Measurements from ENCODE around the gene CPHXL2.
A peak's percentile ranks its signal among the peaks of the same experiment; 100 is the strongest.

The CPHXL2 gene

GRCh38 chr16:75624921-75625334, 51.9 kb downstream of the CPHXL2 start:
- Histone ChIP-seq H3K9me3 (no peaks in the 10 kb centered on the region), H3K27me3 (no peaks in the 10 kb centered on the region), H3K4me3 (no peak overlapping the region), H4K20me1 (peaks cover 5% of the 10 kb centered on the region; the same call in 1 of the 2 replicates), H3K4me2 (no peak overlapping the region), H3K27ac (no peak overlapping the region), H3K4me1 (peaks cover 57% of the 10 kb centered on the region), H3K9ac (no peak overlapping the region), H3K36me3 (peaks cover 60% of the 10 kb centered on the region)
- no peak for TF ChIP-seq Cebpa-rat (IDR thresholded peaks at IDR 0.05)

DNA sequence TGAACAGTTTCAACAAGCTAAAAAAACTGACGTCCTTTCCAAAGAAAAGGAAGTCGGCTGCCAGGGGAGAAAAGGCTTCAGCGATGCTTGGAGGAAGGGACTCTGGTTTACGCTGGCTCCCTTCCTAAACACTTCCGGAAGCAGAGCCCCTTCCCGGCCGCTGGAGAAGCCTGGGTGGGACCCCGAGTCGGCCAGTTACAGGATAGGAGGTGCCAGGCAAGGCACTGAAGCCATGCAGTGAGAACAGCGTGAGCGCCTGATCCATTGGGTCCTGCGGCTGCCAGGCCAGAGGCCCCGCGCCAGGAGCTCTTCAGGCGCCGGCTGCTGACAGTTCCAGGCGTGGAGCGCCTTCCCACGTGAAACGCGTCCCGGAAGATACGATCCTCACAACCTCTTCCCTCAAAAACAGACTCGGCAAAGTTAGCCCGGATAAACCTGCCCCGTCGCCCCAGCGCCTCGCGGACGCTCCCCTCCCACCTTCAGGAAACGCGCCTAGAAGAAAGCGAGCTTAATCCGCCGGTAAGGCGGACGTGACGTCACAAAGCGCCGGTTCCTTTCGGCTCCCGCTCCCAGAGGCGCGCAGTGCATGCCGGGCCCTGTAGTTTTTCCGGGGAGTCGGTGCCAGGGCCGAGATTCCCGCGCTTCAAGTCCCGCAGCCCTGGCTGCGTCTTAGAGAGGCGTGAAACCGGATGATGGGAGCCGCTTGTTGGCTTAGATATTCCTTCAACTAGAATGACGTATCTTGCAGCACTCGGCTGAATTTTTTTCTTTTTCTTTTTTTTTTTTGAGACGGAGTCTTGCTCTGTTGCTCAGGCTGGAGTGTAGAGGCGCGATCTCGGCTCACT, 53.8 kb downstream of the CPHXL2 start, which contains the start of gene ADAT1:
TSS of gene ADAT1 (minus strand) at position 521 of the 845 bp plus-strand sequence. CDS start 2,482 bp downstream, outside the sequence.
- no peak for TF ChIP-seq Cebpa-rat (IDR thresholded peaks at IDR 0.05)

DNA sequence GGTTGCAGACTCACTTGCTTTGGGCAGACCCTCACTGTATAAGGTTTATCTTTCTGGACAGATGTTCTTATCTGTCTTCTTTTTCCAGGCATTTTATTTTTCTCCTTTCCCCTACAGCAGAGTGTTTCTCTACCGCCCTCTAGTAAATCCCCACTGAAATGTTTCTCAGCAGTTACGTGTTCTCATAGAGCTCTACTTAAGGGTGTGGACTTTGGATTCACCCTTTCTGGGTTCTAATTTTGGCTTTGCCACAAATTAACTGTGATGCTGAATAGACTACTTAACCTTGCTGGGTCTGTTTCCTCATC, 55.7 kb downstream of the CPHXL2 start:
- no peak for TF ChIP-seq Cebpa-rat (IDR thresholded peaks at IDR 0.05)

More for the DNA sequence above, 53.8 kb downstream of the CPHXL2 start, which contains the start of gene ADAT1:
- H3K4me3 ChIP-seq, result peak within 1 kb of the TSS; percentile 86
- peak within 1 kb of the TSS; percentile 91 for H3K27ac ChIP-seq
- peaks cover 60% of the 10 kb centered on the region for H3K36me3 ChIP-seq
- peaks cover 5% of the 10 kb centered on the region; the same call in 1 of the 2 replicates for H4K20me1 ChIP-seq
- peak within 1 kb of the TSS; percentile 91 for H3K4me2 ChIP-seq
- H3K9me3 ChIP-seq, result no peaks in the 10 kb centered on the region
- no peaks in the 10 kb centered on the region for H3K27me3 ChIP-seq
- H3K4me1 ChIP-seq, result peaks cover 43% of the 10 kb centered on the region
- H3K9ac ChIP-seq, result peak within 1 kb of the TSS; percentile 92

DNA sequence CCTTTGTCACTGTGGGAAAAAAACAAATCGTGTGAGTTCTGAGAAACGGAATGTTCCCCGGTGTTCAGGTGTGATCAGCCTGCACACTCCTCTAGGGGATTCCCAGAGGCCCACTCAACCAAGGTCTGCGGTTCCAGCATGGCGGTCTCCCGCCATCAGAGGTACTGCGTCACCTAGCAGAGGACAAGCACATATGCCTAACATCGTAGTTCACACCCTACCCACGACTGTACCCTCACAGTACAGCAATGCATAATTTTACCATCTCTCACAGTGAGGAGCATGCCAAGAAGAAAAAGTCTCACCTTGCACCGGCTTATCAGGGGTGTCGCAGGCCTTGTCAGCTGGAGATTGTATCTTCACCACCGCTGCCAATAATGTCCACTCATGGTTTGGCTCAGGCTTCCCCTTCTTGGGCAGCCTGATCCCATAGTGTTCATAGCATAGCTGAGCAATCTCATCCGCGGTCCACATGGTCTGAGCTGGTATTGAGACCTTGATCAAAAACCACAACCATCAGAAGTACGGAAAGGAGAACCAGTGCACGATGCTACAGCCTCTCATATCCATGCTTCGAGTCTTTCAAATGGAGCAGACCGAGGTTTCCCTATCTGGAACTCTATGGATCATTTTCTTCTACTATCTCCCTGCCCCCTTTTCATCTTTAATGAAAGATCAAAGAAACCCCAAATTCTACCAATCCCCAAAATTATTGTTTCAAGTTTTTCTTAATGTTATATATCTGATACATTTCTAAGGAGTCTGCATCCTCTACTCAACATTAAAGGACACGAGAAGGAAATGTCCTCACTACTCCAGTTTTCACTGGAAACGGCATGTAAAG, 56.3 kb downstream of the CPHXL2 start:
- no peaks in the 10 kb centered on the region for H4K20me1 ChIP-seq
- H3K4me2 ChIP-seq, result peak overlapping the region; percentile 91
- peaks cover 30% of the 10 kb centered on the region for H3K4me1 ChIP-seq
- H3K9me3 ChIP-seq, result no peaks in the 10 kb centered on the region
- TF ChIP-seq Cebpa-rat (IDR thresholded peaks at IDR 0.05), result no peak
- no peak overlapping the region for H3K9ac ChIP-seq
- no peaks in the 10 kb centered on the region for H3K27me3 ChIP-seq
- H3K27ac ChIP-seq, result no peak overlapping the region
- H3K36me3 ChIP-seq, result peaks cover 60% of the 10 kb centered on the region
- no peak overlapping the region for H3K4me3 ChIP-seq

More for the DNA sequence above, 55.7 kb downstream of the CPHXL2 start:
- no peaks in the 10 kb centered on the region for H3K9me3 ChIP-seq
- no peaks in the 10 kb centered on the region for H3K27me3 ChIP-seq
- H3K4me2 ChIP-seq, result peak overlapping the region; percentile 91
- peaks cover 30% of the 10 kb centered on the region for H3K4me1 ChIP-seq
- peaks cover 60% of the 10 kb centered on the region for H3K36me3 ChIP-seq
- H3K9ac ChIP-seq, result no peak overlapping the region
- no peaks in the 10 kb centered on the region for H4K20me1 ChIP-seq
- no peak overlapping the region for H3K4me3 ChIP-seq
- no peak overlapping the region for H3K27ac ChIP-seq

- Histone ChIP-seq H3K4me3 (no peak overlapping the region), H3K36me3 (peaks cover 69% of the 10 kb centered on the region), H3K9me3 (no peaks in the 10 kb centered on the region), H3K9ac (no peak overlapping the region), H3K4me1 (peaks cover 29% of the 10 kb centered on the region), H3K27me3 (no peaks in the 10 kb centered on the region), H3K4me2 (no peak overlapping the region), H3K27ac (no peak overlapping the region), H4K20me1 (no peaks in the 10 kb centered on the region)
- TF ChIP-seq Cebpa-rat (IDR thresholded peaks at IDR 0.05), result no peak
Measured at GRCh38 chr16:75618780-75619179, 58.0 kb downstream of the CPHXL2 start.

GRCh38 chr16:75617121-75617520, 59.7 kb downstream of the CPHXL2 start:
- Histone ChIP-seq H3K27me3 (no peaks in the 10 kb centered on the region), H3K9me3 (no peaks in the 10 kb centered on the region), H3K4me2 (no peak overlapping the region), H3K4me3 (no peak overlapping the region), H3K36me3 (peaks cover 86% of the 10 kb centered on the region), H3K9ac (no peak overlapping the region), H3K27ac (no peak overlapping the region), H3K4me1 (peaks cover 20% of the 10 kb centered on the region), H4K20me1 (no peaks in the 10 kb centered on the region)
- TF ChIP-seq Cebpa-rat (IDR thresholded peaks at IDR 0.05), result no peak

- Histone ChIP-seq H3K27me3 (no peaks in the 10 kb centered on the region), H3K4me1 (peaks cover 14% of the 10 kb centered on the region), H4K20me1 (no peaks in the 10 kb centered on the region), H3K36me3 (peaks cover 91% of the 10 kb centered on the region), H3K4me3 (no peak overlapping the region), H3K4me2 (no peak overlapping the region), H3K9me3 (no peaks in the 10 kb centered on the region), H3K9ac (no peak overlapping the region), H3K27ac (no peak overlapping the region)
- no peak for TF ChIP-seq Cebpa-rat (IDR thresholded peaks at IDR 0.05)
Measured at GRCh38 chr16:75616521-75617010, 60.2 kb downstream of the CPHXL2 start.

DNA sequence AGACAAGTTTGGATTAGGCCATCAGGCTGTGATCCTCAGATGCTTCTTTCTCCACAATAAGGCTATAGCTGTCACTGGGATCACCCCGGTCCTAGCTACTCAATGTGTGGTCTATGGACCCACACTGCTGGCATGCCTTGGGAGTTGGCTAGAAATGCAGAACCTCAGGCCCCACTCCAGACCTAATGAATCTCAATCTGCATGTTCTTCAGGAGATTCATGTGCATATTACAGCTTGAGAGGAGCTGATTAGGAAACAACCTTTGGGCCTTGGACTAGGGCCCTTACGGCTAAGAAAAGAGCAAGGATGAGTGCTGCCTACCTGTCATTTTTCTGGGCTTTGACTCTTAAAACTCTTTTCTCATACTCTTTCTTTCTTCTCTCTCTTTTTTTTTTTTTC, 61.2 kb downstream of the CPHXL2 start:
- peaks cover 5% of the 10 kb centered on the region; the same call in 1 of the 2 replicates for H3K4me1 ChIP-seq
- H3K4me2 ChIP-seq, result no peak overlapping the region
- H3K9me3 ChIP-seq, result no peaks in the 10 kb centered on the region
- peaks cover 100% of the 10 kb centered on the region for H3K36me3 ChIP-seq
- no peaks in the 10 kb centered on the region for H3K27me3 ChIP-seq
- no peaks in the 10 kb centered on the region for H4K20me1 ChIP-seq
- TF ChIP-seq Cebpa-rat (IDR thresholded peaks at IDR 0.05), result no peak
- no peak overlapping the region for H3K9ac ChIP-seq
- H3K27ac ChIP-seq, result no peak overlapping the region
- H3K4me3 ChIP-seq, result no peak overlapping the region

DNA sequence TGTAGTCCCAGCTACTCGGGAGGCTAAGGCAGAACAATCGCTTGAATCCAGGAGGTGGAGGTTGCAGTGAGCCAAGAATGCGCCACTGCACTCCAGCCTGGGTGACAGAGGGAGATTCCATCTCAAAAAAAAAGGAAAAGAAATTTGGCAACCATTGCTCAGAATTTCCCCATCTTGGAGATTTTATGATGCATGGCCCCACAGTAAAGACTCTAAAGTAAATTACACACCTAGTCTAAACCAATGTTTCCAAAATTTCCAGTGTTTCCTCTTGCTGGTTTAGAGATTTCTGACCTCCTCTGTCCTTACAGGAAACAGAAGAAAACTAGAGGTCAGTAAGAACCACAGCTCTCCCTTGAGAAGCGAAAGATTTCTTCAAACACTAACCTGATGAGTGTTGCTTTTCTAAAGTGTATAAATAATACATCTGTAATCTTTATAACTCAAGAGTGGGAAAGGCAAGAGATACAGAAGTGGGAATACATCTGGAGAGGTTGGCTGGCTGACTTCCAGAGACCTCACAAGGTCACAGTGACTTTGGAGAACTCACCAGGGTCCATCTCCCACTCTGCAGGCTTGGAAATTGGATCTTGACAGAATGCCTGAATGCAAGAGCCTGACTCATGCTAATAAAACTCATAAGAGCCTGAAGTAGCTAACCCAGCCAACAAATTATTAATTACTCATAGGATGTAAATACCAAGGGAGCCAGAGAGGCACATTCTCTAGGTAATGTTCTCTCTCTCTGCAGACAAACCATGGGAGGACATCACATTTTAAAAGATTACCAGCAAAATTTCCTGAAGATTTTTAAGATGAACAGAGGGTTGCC, 62.5 kb downstream of the CPHXL2 start:
- Histone ChIP-seq H3K4me2 (no peak overlapping the region), H3K4me3 (no peak overlapping the region), H4K20me1 (no peaks in the 10 kb centered on the region), H3K27ac (no peak overlapping the region), H3K9ac (no peak overlapping the region), H3K27me3 (no peaks in the 10 kb centered on the region), H3K36me3 (peaks cover 99% of the 10 kb centered on the region), H3K4me1 (no peaks in the 10 kb centered on the region), H3K9me3 (no peaks in the 10 kb centered on the region)
- TF ChIP-seq Cebpa-rat (IDR thresholded peaks at IDR 0.05), result no peak
